B cell (primary cell): ENCODE results near the gene CFAP221.

Source experiments
- CTCF ChIP-seq: fragments of 200-600 bp; IDR thresholded peaks from one replicate; pipeline ENCODE4 v1.8.0; 2022; ENCODE audit warnings: antibody characterized with exemption, mild to moderate bottlenecking
- EZH2 ChIP-seq: IDR thresholded peaks from 2 replicates; pipeline ENCODE4 v1.6.1; 2012; ENCODE audit warnings: borderline replicate concordance, low read depth, mild to moderate bottlenecking, moderate library complexity, low read length; ENCODE audit not compliant: insufficient read depth, poor library complexity, severe bottlenecking

- TF ChIP-seq CTCF (no peak), EZH2 (no peak)
Measured at GRCh38 chr2:119536707-119537106, 7.5 kb upstream of the CFAP221 start.
